ENCODE measurements around the gene IRX1.

The IRX1 gene

DNA sequence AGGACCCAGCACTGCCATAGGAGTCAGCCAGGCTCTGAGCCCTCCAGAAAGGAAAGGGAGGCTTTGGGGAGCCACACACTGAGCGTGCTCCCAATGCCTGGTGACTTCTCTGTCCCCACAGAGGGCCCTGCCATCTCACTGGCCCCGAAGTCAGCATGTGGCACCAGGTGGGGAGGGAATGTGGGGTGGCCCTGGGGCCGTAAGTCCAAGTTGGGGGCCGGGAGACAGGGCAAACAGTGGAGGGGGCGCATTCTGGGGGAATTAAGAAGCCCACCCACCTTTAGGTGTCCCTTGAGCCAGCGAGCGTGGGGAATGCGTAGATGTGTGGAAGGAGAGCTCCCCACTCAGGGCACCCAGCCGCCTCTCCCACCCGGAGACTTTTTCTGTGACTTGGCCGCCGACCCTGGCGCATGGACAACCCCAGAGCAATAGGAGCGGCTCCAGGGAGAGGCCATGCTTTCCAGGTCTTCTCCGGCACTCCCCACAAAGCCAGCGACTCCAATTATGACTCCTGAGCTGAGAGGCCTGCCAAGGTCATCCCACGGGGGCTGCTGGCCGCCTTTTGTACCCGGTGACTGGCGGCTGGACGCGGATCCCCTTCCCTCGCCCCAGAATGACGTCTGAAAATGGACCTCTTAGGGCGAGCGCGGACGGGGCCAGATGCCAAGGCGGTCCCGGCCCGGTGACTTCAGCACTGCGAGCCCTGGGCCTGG is 9.8 kb downstream of the IRX1 start:
- TF ChIP-seq EZH2phosphoT487 (IDR thresholded peaks at IDR 0.05; ENCODE audit: borderline replicate concordance) (no peak), CTCF (conservative IDR thresholded peaks at IDR 0.05; ENCODE audit: low read length) (no peak)
- H3K9me3 ChIP-seq (ENCODE audit: insufficient read depth, low read depth, low read length) = peaks cover 9% of the 10 kb centered on the region; the same call in 1 of the 2 replicates
- no peak overlapping the region for H3K9ac ChIP-seq (ENCODE audit: low read depth, low read length, poor library complexity, severe bottlenecking)
- H4K20me1 ChIP-seq (ENCODE audit: insufficient read depth, low read length, poor library complexity, severe bottlenecking) = no peaks in the 10 kb centered on the region
- H2AFZ ChIP-seq (ENCODE audit: low read length) = no peak overlapping the region
- H3K4me3 ChIP-seq (ENCODE audit: low read length, poor library complexity, severe bottlenecking) = no peak overlapping the region
- H3K79me2 ChIP-seq (ENCODE audit: insufficient read depth, low read length) = no peaks in the 10 kb centered on the region
- H3K4me2 ChIP-seq (ENCODE audit: low read depth, low read length, poor library complexity, severe bottlenecking) = no peak overlapping the region
- H3K4me1 ChIP-seq (ENCODE audit: insufficient read depth, low read length, poor library complexity, severe bottlenecking) = no peaks in the 10 kb centered on the region
- no peaks in the 10 kb centered on the region for H3K9me2 ChIP-seq (replicated peaks; ENCODE audit: low read depth, low read length)
- no peaks in the 10 kb centered on the region for H3K36me3 ChIP-seq (ENCODE audit: insufficient read depth, low read length)
- H3K27me3 ChIP-seq (ENCODE audit: insufficient read depth, low read length, poor library complexity, severe bottlenecking) = no peaks in the 10 kb centered on the region
- no peaks in the 10 kb centered on the region for H3F3A ChIP-seq (ENCODE audit: low read depth)

- H3F3A ChIP-seq (ENCODE audit: low read depth) = no peaks in the 10 kb centered on the region
- TF ChIP-seq EZH2phosphoT487 (IDR thresholded peaks at IDR 0.05; ENCODE audit: borderline replicate concordance) (no peak), CTCF (conservative IDR thresholded peaks at IDR 0.05; ENCODE audit: low read length) (no peak)
- H3K9ac ChIP-seq (ENCODE audit: low read depth, low read length, poor library complexity, severe bottlenecking) = no peak overlapping the region
- H2AFZ ChIP-seq (ENCODE audit: low read length) = no peak overlapping the region
- H3K4me1 ChIP-seq (ENCODE audit: insufficient read depth, low read length, poor library complexity, severe bottlenecking) = no peaks in the 10 kb centered on the region
- peaks cover 9% of the 10 kb centered on the region; the same call in 1 of the 2 replicates for H3K9me3 ChIP-seq (ENCODE audit: insufficient read depth, low read depth, low read length)
- H3K4me2 ChIP-seq (ENCODE audit: low read depth, low read length, poor library complexity, severe bottlenecking) = no peak overlapping the region
- H3K36me3 ChIP-seq (ENCODE audit: insufficient read depth, low read length) = no peaks in the 10 kb centered on the region
- H3K4me3 ChIP-seq (ENCODE audit: low read length, poor library complexity, severe bottlenecking) = no peak overlapping the region
- no peaks in the 10 kb centered on the region for H4K20me1 ChIP-seq (ENCODE audit: insufficient read depth, low read length, poor library complexity, severe bottlenecking)
- no peaks in the 10 kb centered on the region for H3K27me3 ChIP-seq (ENCODE audit: insufficient read depth, low read length, poor library complexity, severe bottlenecking)
- no peaks in the 10 kb centered on the region for H3K9me2 ChIP-seq (replicated peaks; ENCODE audit: low read depth, low read length)
- no peaks in the 10 kb centered on the region for H3K79me2 ChIP-seq (ENCODE audit: insufficient read depth, low read length)
Observed at GRCh38 chr5:3606121-3606831, 10.6 kb downstream of the IRX1 start.

DNA sequence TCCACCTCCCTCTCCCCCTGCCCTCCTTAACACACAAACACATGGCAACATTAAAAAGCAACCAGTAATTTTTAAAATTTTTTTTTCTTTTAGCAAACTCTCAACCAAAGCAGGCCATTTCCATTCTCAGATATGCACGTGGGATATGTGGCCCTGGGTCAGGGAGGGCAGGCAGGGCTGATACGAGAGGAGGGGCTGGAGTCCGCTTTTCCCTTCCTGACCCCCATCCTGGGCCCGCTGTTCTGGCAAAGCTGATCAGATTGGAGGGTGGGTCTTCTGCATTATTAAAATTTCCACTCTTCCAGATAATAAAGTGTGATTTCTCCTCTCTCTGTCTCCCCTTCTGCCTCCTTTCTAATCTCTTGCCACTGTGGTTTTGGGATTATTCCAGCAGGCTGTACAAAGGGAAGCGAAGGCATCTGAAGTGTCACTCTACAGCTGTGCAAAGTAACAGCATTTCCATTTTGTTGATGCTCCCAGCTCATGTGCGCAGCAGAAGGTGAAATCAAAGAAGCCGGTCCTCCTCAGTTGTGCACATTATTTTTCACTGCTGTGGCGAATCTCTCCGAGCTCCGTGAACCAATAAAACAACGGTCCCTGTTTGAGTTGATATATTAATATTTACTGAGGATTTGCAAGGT is 12.0 kb downstream of the IRX1 start:
- no peaks in the 10 kb centered on the region for H3K27me3 ChIP-seq (ENCODE audit: insufficient read depth, low read length, poor library complexity, severe bottlenecking)
- H3K36me3 ChIP-seq (ENCODE audit: insufficient read depth, low read length) = no peaks in the 10 kb centered on the region
- H3F3A ChIP-seq (ENCODE audit: low read depth) = no peaks in the 10 kb centered on the region
- H3K4me2 ChIP-seq (ENCODE audit: low read depth, low read length, poor library complexity, severe bottlenecking) = no peak overlapping the region
- TF ChIP-seq EZH2phosphoT487 (IDR thresholded peaks at IDR 0.05; ENCODE audit: borderline replicate concordance) (no peak), CTCF (conservative IDR thresholded peaks at IDR 0.05; ENCODE audit: low read length) (no peak)
- no peaks in the 10 kb centered on the region for H3K79me2 ChIP-seq (ENCODE audit: insufficient read depth, low read length)
- no peaks in the 10 kb centered on the region for H3K9me2 ChIP-seq (replicated peaks; ENCODE audit: low read depth, low read length)
- H2AFZ ChIP-seq (ENCODE audit: low read length) = no peak overlapping the region
- H4K20me1 ChIP-seq (ENCODE audit: insufficient read depth, low read length, poor library complexity, severe bottlenecking) = no peaks in the 10 kb centered on the region
- H3K9me3 ChIP-seq (ENCODE audit: insufficient read depth, low read depth, low read length) = peaks cover 9% of the 10 kb centered on the region; the same call in 1 of the 2 replicates
- H3K9ac ChIP-seq (ENCODE audit: low read depth, low read length, poor library complexity, severe bottlenecking) = no peak overlapping the region
- no peaks in the 10 kb centered on the region for H3K4me1 ChIP-seq (ENCODE audit: insufficient read depth, low read length, poor library complexity, severe bottlenecking)
- no peak overlapping the region for H3K4me3 ChIP-seq (ENCODE audit: low read length, poor library complexity, severe bottlenecking)

All from Loucy (cell line).